PC-3 (cell line): ENCODE results near the gene ITGA4.

Experiments
- CTCF ChIP-seq: fragments of 300-600 bp; sonication (generic); conservative IDR thresholded peaks from 2 replicates; pipeline ENCODE4 v1.5.1; 2017; ENCODE audit warnings: antibody characterized with exemption, low read depth, mild to moderate bottlenecking, low read length
- EZH2 ChIP-seq: fragments of 300-600 bp; sonication (generic); IDR thresholded peaks from one replicate; pipeline ENCODE4 v1.6.1; 2017; ENCODE audit warnings: antibody characterized with exemption, mild to moderate bottlenecking, low read length; ENCODE audit not compliant: unreplicated experiment

- TF ChIP-seq EZH2 (no peak), CTCF (no peak)
These were observed 60.6 kb downstream of the ITGA4 start for GRCh38 chr2:181517685-181518301.
